ENCODE data around the gene CYP21A2. TPM values are rescaled to one million over a fixed set of nuclear protein-coding genes. Genes with fewer than 3 reads are reported as not detected.

The CYP21A2 gene
- total and polyA plus RNA-seq, 2 of the 8 experiments (the other 6 are each of a cell fraction or from before 2014, with no cell fraction given): 0.22 to 0.23 TPM

GRCh38 chr6:32060966-32061655 is 22.9 kb downstream of the CYP21A2 start:
- Histone ChIP-seq H3K27me3 (replicated peaks in 1 of 4; ENCODE audit: control insufficient read depth in 3 of 4, extremely low read depth in 1 of 4, insufficient read depth in 3 of 4, low read length in 3 of 4) (no peaks in the 10 kb centered on the region), H2BK20ac (ENCODE audit: low read length) (no peak overlapping the region), H3K4ac (replicated peaks; ENCODE audit: insufficient read length, low read depth, low read length) (no peak overlapping the region), H3K56ac (replicated peaks; ENCODE audit: insufficient read length, low read depth, low read length) (no peak overlapping the region), H3K79me1 (ENCODE audit: low read depth, low read length) (no peaks in the 10 kb centered on the region), H3K9ac (replicated peaks in 1 of 4; ENCODE audit: extremely low read depth in 1 of 4, low read depth in 3 of 4, low read length in 3 of 4) (no peak overlapping the region), H3K4me2 (ENCODE audit: insufficient read depth in 1 of 2, low read depth in 2 of 2, low read length in 2 of 2) (no peak overlapping the region), H2BK15ac (ENCODE audit: low read length) (no peak overlapping the region), H2AK5ac (ENCODE audit: low read depth, low read length) (no peak overlapping the region), H4K8ac (ENCODE audit: extremely low read depth, insufficient read depth, low read length) (no peak overlapping the region), H4K20me1 (replicated peaks in 1 of 2; ENCODE audit: control insufficient read depth in 1 of 2, insufficient read depth in 2 of 2, low read length in 2 of 2) (no peaks in the 10 kb centered on the region), H2BK12ac (ENCODE audit: low read depth, low read length) (no peak overlapping the region), H3K4me1 (replicated peaks in 1 of 4; ENCODE audit: control insufficient read depth in 3 of 4, insufficient read depth in 4 of 4, low read length in 3 of 4) (no peaks in the 10 kb centered on the region), H3K18ac (ENCODE audit: extremely low read depth, low read length) (no peak overlapping the region), H3K23me2 (ENCODE audit: low read depth, low read length) (no peaks in the 10 kb centered on the region), H4K91ac (replicated peaks; ENCODE audit: insufficient read length, low read length) (no peak overlapping the region), H3K36me3 (ENCODE audit: control insufficient read depth in 2 of 4, insufficient read depth in 4 of 4, low read length in 3 of 4) (no peaks in the 10 kb centered on the region), H3K79me2 (ENCODE audit: control insufficient read depth in 1 of 2, insufficient read depth in 2 of 2, low read length in 2 of 2) (no peaks in the 10 kb centered on the region), H3K23ac (ENCODE audit: insufficient read length) (no peak overlapping the region), H3K4me3 (ENCODE audit: extremely low read depth in 1 of 4, insufficient read depth in 2 of 4, low read depth in 3 of 4, low read length in 4 of 4) (no peak overlapping the region), H4K5ac (ENCODE audit: insufficient read length, low read depth, low read length) (no peak overlapping the region), H2BK120ac (replicated peaks; ENCODE audit: low read depth, low read length) (no peak overlapping the region), H2BK5ac (ENCODE audit: low read depth, low read length) (no peak overlapping the region), H3K14ac (ENCODE audit: insufficient read length) (no peak overlapping the region), H3K9me3 (ENCODE audit: insufficient read depth in 2 of 2, low read depth in 1 of 2, low read length in 1 of 2) (no peaks in the 10 kb centered on the region), H3K27ac (ENCODE audit: low read depth, low read length) (no peak overlapping the region), H2AFZ (ENCODE audit: low read length) (no peak overlapping the region)
- FAIRE-seq (no peak), DNase-seq (ENCODE audit: low read depth in 1 of 2, low spot score in 2 of 2) (no peak)
- POLR2A ChIA-PET (ENCODE audit: partially characterized antibody): no interaction called here
- 93% methylated on average over 21 of the region's 28 CpGs; no CpG with 5 or more reads in 1 of the 2 experiments for WGBS, 2 experiments (ENCODE audit: extremely low coverage in 1 of 2, insufficient coverage in 1 of 2, insufficient read length in 1 of 2, insufficient replicate concordance in 2 of 2, low coverage in 1 of 2, low lambda C conversion rate in 2 of 2, missing lambda C conversion rate in 1 of 2)
- TF ChIP-seq BCL11A (IDR thresholded peaks at IDR 0.05; ENCODE audit: low read depth in 2 of 2, low read length in 2 of 2): no peak
- peak; percentile 13; a peak in 2 of 4 replicates for TF ChIP-seq RAD21 (IDR thresholded peaks at IDR 0.05 in 1 of 2, conservative IDR thresholded peaks at IDR 0.05 in 1 of 2; ENCODE audit: low read depth in 2 of 2, low read length in 2 of 2)
- CTCF ChIA-PET (ENCODE audit: partially characterized antibody): interaction anchor here (4.1 kb wide), 1 partner anchor 14 kb away, joined by 19 read pairs; no protein-coding TSS in a partner anchor
